ENCODE results near the gene PTPRG. TPM values are rescaled to one million over a fixed set of nuclear protein-coding genes. Genes with fewer than 3 reads are reported as not detected.
A peak's percentile ranks its signal among the peaks of the same experiment; 100 is the strongest.

The PTPRG gene
- total and polyA plus RNA-seq, 2 experiments from 2014 or later: 15.2 to 45.7 TPM

DNA sequence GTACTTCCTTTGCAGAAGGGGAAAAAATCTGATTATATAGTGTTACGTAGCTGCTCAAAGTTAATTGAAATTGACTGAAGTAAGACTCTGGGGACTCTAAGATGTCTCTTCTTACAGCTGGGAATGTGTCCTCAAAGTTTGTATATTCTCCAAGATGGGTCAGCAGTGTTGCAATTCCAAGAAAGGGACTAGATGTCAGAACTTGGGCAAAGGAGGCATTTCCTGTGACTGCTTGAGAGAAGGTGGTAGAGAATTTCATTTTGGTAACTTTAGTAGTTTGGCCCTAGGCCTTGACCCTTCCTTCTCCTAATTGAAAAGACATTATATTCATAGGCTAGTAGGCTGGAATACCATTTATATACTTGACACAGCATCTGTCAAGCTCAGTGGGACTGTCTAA, 33.9 kb downstream of the PTPRG start:
- no peaks in the 10 kb centered on the region for H3K27me3 ChIP-seq
- TF ChIP-seq, protein P1, sequence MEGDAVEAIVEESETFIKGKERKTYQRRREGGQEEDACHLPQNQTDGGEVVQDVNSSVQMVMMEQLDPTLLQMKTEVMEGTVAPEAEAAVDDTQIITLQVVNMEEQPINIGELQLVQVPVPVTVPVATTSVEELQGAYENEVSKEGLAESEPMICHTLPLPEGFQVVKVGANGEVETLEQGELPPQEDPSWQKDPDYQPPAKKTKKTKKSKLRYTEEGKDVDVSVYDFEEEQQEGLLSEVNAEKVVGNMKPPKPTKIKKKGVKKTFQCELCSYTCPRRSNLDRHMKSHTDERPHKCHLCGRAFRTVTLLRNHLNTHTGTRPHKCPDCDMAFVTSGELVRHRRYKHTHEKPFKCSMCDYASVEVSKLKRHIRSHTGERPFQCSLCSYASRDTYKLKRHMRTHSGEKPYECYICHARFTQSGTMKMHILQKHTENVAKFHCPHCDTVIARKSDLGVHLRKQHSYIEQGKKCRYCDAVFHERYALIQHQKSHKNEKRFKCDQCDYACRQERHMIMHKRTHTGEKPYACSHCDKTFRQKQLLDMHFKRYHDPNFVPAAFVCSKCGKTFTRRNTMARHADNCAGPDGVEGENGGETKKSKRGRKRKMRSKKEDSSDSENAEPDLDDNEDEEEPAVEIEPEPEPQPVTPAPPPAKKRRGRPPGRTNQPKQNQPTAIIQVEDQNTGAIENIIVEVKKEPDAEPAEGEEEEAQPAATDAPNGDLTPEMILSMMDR (IDR thresholded peaks at IDR 0.05; ENCODE audit: low read depth, low read length): no peak
- no peak overlapping the region for H3K4me3 ChIP-seq
- no peak overlapping the region for H3K27ac ChIP-seq
- no peaks in the 10 kb centered on the region for H3K9me3 ChIP-seq (ENCODE audit: low read depth)
- H3K4me1 ChIP-seq (ENCODE audit: low read depth): peaks cover 7% of the 10 kb centered on the region
- no peaks in the 10 kb centered on the region for H3K36me3 ChIP-seq
- DNase-seq (ENCODE audit: low read depth in 1 of 2, low spot score in 1 of 2): peak in 1 of 2 donors; percentile 37

DNA sequence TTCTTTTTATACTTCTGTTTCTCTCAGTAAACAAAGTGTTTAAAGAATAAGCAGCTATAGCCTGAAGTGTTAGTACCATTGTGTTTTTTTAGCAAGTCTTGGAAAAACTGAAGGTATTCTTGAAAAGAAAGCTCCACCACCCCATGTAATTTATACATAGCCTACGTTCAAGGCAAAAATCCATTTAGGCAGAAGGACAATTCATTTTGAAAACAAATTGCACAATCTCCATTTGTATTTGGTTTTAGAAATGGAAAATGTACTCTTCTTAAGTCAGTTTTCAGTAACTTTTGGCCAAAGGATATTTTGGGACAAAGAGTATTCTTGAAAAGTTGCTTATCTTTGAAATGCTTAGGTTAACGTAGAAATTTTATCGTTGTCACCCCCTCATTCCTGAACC, 34.5 kb downstream of the PTPRG start:
- peaks cover 7% of the 10 kb centered on the region for H3K4me1 ChIP-seq (ENCODE audit: low read depth)
- H3K36me3 ChIP-seq: no peaks in the 10 kb centered on the region
- TF ChIP-seq, protein P1 (IDR thresholded peaks at IDR 0.05; ENCODE audit: low read depth, low read length): no peak

GRCh38 chr3:61597906-61598305, 36.5 kb downstream of the PTPRG start:
- Histone ChIP-seq H3K27ac (no peak overlapping the region), H3K4me1 (ENCODE audit: low read depth) (peaks cover 19% of the 10 kb centered on the region), H3K27me3 (no peaks in the 10 kb centered on the region), H3K9me3 (ENCODE audit: low read depth) (no peaks in the 10 kb centered on the region), H3K4me3 (no peak overlapping the region), H3K36me3 (no peaks in the 10 kb centered on the region)
- DNase-seq (ENCODE audit: low read depth in 1 of 2, low spot score in 1 of 2): no peak
- TF ChIP-seq, protein P1 (IDR thresholded peaks at IDR 0.05; ENCODE audit: low read depth, low read length): no peak

More for the DNA sequence above, 34.5 kb downstream of the PTPRG start:
- Histone ChIP-seq H3K9me3 (ENCODE audit: low read depth) (no peaks in the 10 kb centered on the region), H3K4me3 (no peak overlapping the region), H3K27me3 (no peaks in the 10 kb centered on the region), H3K27ac (no peak overlapping the region)
- no peak for DNase-seq (ENCODE audit: low read depth in 1 of 2, low spot score in 1 of 2)

DNA sequence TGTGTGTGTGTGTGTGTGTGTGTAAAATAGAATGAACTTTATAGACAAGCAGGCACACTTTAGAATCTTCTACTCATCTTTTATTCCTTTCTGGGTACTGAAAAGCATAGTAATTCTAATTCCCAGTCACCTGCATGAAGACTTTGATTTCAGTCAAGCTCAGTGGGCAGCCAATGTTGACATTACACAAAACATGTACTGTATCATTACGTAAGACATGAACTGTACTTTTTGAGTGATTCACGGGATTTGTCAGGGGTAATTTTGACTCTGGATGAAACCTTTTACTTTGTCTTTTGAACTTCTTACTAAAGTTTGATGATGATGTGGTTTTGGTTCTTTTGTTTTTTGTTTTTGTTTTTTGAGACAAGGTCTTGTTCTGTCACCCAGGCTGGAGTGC, 38.8 kb downstream of the PTPRG start:
- Histone ChIP-seq H3K4me1 (ENCODE audit: low read depth) (peaks cover 13% of the 10 kb centered on the region), H3K27ac (no peak overlapping the region), H3K36me3 (no peaks in the 10 kb centered on the region), H3K4me3 (no peak overlapping the region), H3K9me3 (ENCODE audit: low read depth) (no peaks in the 10 kb centered on the region), H3K27me3 (no peaks in the 10 kb centered on the region)
- DNase-seq (ENCODE audit: low read depth in 1 of 2, low spot score in 1 of 2): peak in 1 of 2 donors; percentile 33
- TF ChIP-seq, protein P1 (IDR thresholded peaks at IDR 0.05; ENCODE audit: low read depth, low read length): no peak

DNA sequence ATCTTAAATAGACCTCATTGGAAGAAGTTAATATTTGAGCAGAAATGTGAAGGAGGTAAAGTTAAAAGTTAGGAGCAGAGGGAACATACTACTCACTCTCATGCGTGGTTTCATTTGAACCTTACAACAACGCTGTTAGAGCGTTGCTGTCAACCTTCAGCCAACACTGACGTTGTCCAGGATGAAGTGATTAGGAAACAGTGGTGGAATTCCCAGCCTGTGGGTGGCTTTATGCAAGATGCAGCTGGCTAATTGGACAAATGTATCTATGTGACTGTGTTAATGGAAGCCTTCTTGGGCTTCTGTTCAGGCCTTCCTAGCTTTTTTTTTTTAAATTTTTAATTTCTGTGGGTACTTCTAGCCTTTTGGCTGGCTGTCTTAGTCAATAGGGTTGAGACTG, 40.5 kb downstream of the PTPRG start:
- no peaks in the 10 kb centered on the region for H3K27me3 ChIP-seq
- TF ChIP-seq, protein P1 (IDR thresholded peaks at IDR 0.05; ENCODE audit: low read depth, low read length): no peak
- H3K9me3 ChIP-seq (ENCODE audit: low read depth): no peaks in the 10 kb centered on the region

GRCh38 chr3:61602466-61602865, 41.1 kb downstream of the PTPRG start:
- Histone ChIP-seq H3K4me1 (ENCODE audit: low read depth) (peaks cover 13% of the 10 kb centered on the region), H3K27me3 (no peaks in the 10 kb centered on the region), H3K4me3 (no peak overlapping the region), H3K9me3 (ENCODE audit: low read depth) (no peaks in the 10 kb centered on the region), H3K27ac (peak overlapping the region; percentile 70), H3K36me3 (no peaks in the 10 kb centered on the region)
- TF ChIP-seq, protein P1 (IDR thresholded peaks at IDR 0.05; ENCODE audit: low read depth, low read length): no peak
- DNase-seq (ENCODE audit: low read depth in 1 of 2, low spot score in 1 of 2): no peak

More for the DNA sequence above, 40.5 kb downstream of the PTPRG start:
- Histone ChIP-seq H3K27ac (peak overlapping the region; percentile 70), H3K4me1 (ENCODE audit: low read depth) (peaks cover 13% of the 10 kb centered on the region), H3K36me3 (no peaks in the 10 kb centered on the region), H3K4me3 (no peak overlapping the region)
- peak; percentile 65 to 85 for DNase-seq (ENCODE audit: low read depth in 1 of 2, low spot score in 1 of 2)
